GM12864 (cell line): ENCODE data around the gene IGSF23.
"Not testable (repeated sequence)": the region's sequence is repeated elsewhere in the genome, so short reads cannot be mapped to it uniquely, and the experiment has no call there.

Source experiments
- DNase-seq: peaks from one replicate; pipeline ENCODE4 v3.0.0-alpha.2; 2011; ENCODE audit warnings: low read depth
- H3K4me3 ChIP-seq: 2 replicates; pipeline ENCODE4 v1.5.1; 2011; ENCODE audit warnings: mild to moderate bottlenecking, low read depth, low read length, control low read depth
- CTCF ChIP-seq: IDR thresholded peaks from 2 replicates; pipeline ENCODE4 v1.5.1; 2011; ENCODE audit warnings: low read depth, mild to moderate bottlenecking, moderate library complexity, low read length, control low read depth, inconsistent platforms; ENCODE audit errors: missing control alignments

Gene IGSF23

DNA sequence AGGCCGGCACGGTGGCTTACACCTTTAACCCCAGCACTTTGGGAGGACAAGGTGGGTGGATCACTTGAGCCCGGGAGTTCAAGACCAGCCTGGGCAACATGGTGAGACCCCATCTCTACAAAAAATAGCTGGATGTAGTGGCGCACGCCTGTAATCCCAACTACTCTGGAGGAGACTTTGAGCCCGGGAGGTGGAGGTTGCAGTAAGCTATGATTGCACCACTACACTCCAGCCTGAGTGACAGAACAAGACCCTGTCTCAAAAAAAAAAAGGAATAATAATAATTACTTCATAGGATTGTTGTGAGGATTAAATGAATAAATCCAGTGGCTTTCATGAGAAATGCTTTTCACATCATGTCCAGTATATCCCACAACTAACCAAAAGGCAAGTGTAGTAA is 8.0 kb downstream of the IGSF23 start:
- TF ChIP-seq CTCF: no peak
- DNase-seq: no peak
- no peak overlapping the region for H3K4me3 ChIP-seq

GRCh38 chr19:44623080-44623479 is 9.7 kb downstream of the IGSF23 start:
- H3K4me3 ChIP-seq: no peak overlapping the region
- no peak for TF ChIP-seq CTCF
- DNase-seq: no peak

- no peak for TF ChIP-seq CTCF
- DNase-seq: no peak
- H3K4me3 ChIP-seq: no peak overlapping the region
Measured at GRCh38 chr19:44623626-44624025, 10.3 kb downstream of the IGSF23 start.

GRCh38 chr19:44624840-44625354 is 11.5 kb downstream of the IGSF23 start:
- no peak overlapping the region for H3K4me3 ChIP-seq
- TF ChIP-seq CTCF: no peak
- DNase-seq: no peak

- H3K4me3 ChIP-seq: not testable (repeated sequence)
Measured at GRCh38 chr19:44625637-44626036, 12.3 kb downstream of the IGSF23 start.

GRCh38 chr19:44626048-44626624 is 12.8 kb downstream of the IGSF23 start:
- no peak for TF ChIP-seq CTCF

More at GRCh38 chr19:44625637-44626036, 12.3 kb downstream of the IGSF23 start:
- not testable (repeated sequence) for DNase-seq

GRCh38 chr19:44627631-44628030 is 14.3 kb downstream of the IGSF23 start:
- H3K4me3 ChIP-seq: no peak overlapping the region
- DNase-seq: no peak
- no peak for TF ChIP-seq CTCF

More at GRCh38 chr19:44626048-44626624, 12.8 kb downstream of the IGSF23 start:
- no peak overlapping the region for H3K4me3 ChIP-seq
- no peak for DNase-seq

- no peak overlapping the region for H3K4me3 ChIP-seq
- no peak for DNase-seq
- no peak for TF ChIP-seq CTCF
Measured at GRCh38 chr19:44628793-44629192, 15.4 kb downstream of the IGSF23 start.

GRCh38 chr19:44631611-44632010 is 18.2 kb downstream of the IGSF23 start:
- not testable (repeated sequence) for H3K4me3 ChIP-seq, DNase-seq

- DNase-seq, H3K4me3 ChIP-seq: not testable (repeated sequence)
Measured at GRCh38 chr19:44634058-44634457, 20.7 kb downstream of the IGSF23 start.
